ENCODE results near the gene PHPT1.

PHPT1 gene

DNA sequence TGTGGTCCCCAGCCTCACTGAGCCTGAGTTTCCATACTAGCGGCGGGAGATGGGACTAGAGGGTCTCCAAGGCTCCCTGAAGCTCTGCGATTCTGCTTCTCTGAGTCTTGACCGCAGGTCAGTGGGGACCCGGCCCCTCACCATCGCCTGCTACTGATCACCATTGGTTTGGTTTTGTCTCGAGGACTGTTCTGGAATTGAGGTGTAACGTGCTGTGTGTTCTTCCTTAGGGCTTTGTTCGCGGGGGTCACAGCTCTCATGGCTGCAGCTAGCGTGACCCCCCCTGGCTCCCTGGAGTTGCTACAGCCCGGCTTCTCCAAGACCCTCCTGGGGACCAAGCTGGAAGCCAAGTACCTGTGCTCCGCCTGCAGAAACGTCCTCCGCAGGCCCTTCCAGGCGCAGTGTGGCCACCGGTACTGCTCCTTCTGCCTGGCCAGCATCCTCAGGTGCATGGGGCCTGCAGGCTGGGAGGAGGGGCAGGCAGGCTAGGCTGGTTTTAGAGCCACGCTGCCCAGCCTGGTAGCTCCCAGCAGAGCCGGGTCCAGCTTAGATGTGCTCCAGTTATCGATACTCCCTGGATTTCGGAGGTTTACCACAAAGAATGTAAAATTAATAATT lies 49.4 kb downstream of the PHPT1 start:
- DNase-seq (ENCODE audit: low read depth), result no peak
- Histone ChIP-seq H3K4me3 (ENCODE audit: low read length) (no peak overlapping the region), H3K36me3 (ENCODE audit: control insufficient read depth, insufficient read depth, low read length, severe bottlenecking) (peaks cover 20% of the 10 kb centered on the region)

DNA sequence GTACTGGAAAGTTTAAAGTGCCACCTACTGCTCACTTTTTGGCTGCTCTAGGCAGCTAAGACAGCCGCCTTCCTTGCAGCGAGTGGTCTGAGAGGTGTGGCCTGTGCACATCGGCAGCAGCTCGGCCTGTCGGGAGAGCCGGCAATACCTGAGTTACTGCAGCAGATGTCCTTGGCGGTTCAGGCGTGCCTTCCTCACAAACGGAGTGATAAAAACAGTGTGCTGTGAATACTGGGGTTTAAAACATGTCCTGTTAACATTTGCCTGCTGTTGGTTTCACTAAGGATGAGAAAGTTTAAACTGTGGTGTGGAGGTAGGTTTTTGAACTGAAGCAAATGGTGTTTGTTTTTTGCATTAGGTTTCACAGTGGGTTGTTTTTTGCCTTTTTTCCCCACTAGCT lies 50.0 kb downstream of the PHPT1 start:
- Histone ChIP-seq H3K9me3 (ENCODE audit: control insufficient read depth, low read length) (no peaks in the 10 kb centered on the region), H3K4me1 (ENCODE audit: control insufficient read depth, insufficient read depth, low read length) (peaks cover 25% of the 10 kb centered on the region), H3K9ac (ENCODE audit: low read length) (no peak overlapping the region), H3K4me3 (ENCODE audit: low read length) (no peak overlapping the region), H3K27me3 (replicated peaks; ENCODE audit: control insufficient read depth, insufficient read depth, low read length) (no peaks in the 10 kb centered on the region), H3K36me3 (ENCODE audit: control insufficient read depth, insufficient read depth, low read length, severe bottlenecking) (peaks cover 20% of the 10 kb centered on the region)
- DNase-seq (ENCODE audit: low read depth), result no peak

More for the DNA sequence above, 49.4 kb downstream of the PHPT1 start:
- Histone ChIP-seq H3K4me1 (ENCODE audit: control insufficient read depth, insufficient read depth, low read length) (peaks cover 25% of the 10 kb centered on the region), H3K9me3 (ENCODE audit: control insufficient read depth, low read length) (no peaks in the 10 kb centered on the region), H3K9ac (ENCODE audit: low read length) (no peak overlapping the region), H3K27me3 (replicated peaks; ENCODE audit: control insufficient read depth, insufficient read depth, low read length) (no peaks in the 10 kb centered on the region)

DNA sequence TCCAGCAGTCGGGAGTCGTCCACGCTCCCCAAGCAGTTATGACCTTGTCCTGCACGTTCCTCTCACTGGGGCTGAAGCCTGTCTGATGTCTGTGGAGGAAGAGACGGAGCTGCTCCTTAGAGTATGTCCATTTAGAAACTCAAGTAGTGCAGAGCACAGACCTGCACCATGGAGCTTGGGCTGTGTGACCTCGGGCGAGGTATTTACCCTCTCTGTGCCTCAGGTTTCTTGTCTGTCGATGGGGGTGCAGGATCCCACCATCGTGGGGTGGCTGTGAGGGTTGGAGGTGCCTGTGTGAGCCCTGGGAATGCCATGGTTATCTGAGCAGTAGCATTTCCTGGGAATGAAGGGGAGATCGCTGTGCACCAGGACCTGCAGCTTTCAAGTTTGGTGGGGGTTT lies 51.3 kb downstream of the PHPT1 start:
- H3K36me3 ChIP-seq (ENCODE audit: control insufficient read depth, insufficient read depth, low read length, severe bottlenecking), result peaks cover 20% of the 10 kb centered on the region

More for the DNA sequence above, 51.3 kb downstream of the PHPT1 start:
- no peak overlapping the region for H3K9ac ChIP-seq (ENCODE audit: low read length)
- H3K9me3 ChIP-seq (ENCODE audit: control insufficient read depth, low read length), result no peaks in the 10 kb centered on the region
- peaks cover 25% of the 10 kb centered on the region for H3K4me1 ChIP-seq (ENCODE audit: control insufficient read depth, insufficient read depth, low read length)
- DNase-seq (ENCODE audit: low read depth), result no peak
- H3K27me3 ChIP-seq (replicated peaks; ENCODE audit: control insufficient read depth, insufficient read depth, low read length), result no peaks in the 10 kb centered on the region
- no peak overlapping the region for H3K4me3 ChIP-seq (ENCODE audit: low read length)
